HepG2 (cell line): ENCODE results near the gene EFHD2.

Experiments used
- CC2D1A ChIP-seq: sonication (generic); formaldehyde crosslinking; IDR thresholded peaks from 2 replicates; pipeline ENCODE4 v1.8.1; 2023; ENCODE audit warnings: mild to moderate bottlenecking, missing genetic modification reagents
- ERF ChIP-seq: IDR thresholded peaks from 2 replicates; pipeline ENCODE4 v1.6.1; 2018; ENCODE audit warnings: missing biosample characterization, missing genetic modification reagents
- HMG20A ChIP-seq: IDR thresholded peaks from 2 replicates; pipeline ENCODE4 v1.6.1; 2016; ENCODE audit warnings: borderline replicate concordance
- HNF4A ChIP-seq: sonication (generic); formaldehyde crosslinking; IDR thresholded peaks from 2 replicates; pipeline ENCODE4 v1.4.0; 2020; ENCODE audit warnings: missing genetic modification reagents
- NAIF1 ChIP-seq: sonication (generic); formaldehyde crosslinking; IDR thresholded peaks from 2 replicates; pipeline ENCODE4 v1.5.0; 2020; ENCODE audit warnings: mild to moderate bottlenecking, missing genetic modification reagents, borderline replicate concordance
- NFYB ChIP-seq: sonication (generic); formaldehyde crosslinking; IDR thresholded peaks from 2 replicates; pipeline ENCODE4 v1.4.0; 2020; ENCODE audit warnings: missing genetic modification reagents
- ZFP90 ChIP-seq: sonication (generic); formaldehyde crosslinking; IDR thresholded peaks from 2 replicates; pipeline ENCODE4 v1.8.0; 2022; ENCODE audit warnings: missing genetic modification reagents, mild to moderate bottlenecking, inconsistent platforms, borderline replicate concordance
- ZNF260 ChIP-seq: sonication (generic); formaldehyde crosslinking; IDR thresholded peaks from 2 replicates; pipeline ENCODE4 v1.4.0; 2020; ENCODE audit warnings: missing genetic modification reagents, low read depth, mild to moderate bottlenecking, borderline replicate concordance
- ZNF367 ChIP-seq: sonication (generic); formaldehyde crosslinking; IDR thresholded peaks from 2 replicates; pipeline ENCODE4 v1.4.0; 2020; ENCODE audit warnings: missing genetic modification reagents, borderline replicate concordance
- TF ChIP-seq, protein P1 (sequence below): sonication (generic); formaldehyde crosslinking; IDR thresholded peaks from 2 replicates; pipeline ENCODE4 v1.5.0; 2020; ENCODE audit warnings: missing genetic modification reagents
- TF ChIP-seq, protein P2 (sequence below): sonication (generic); formaldehyde crosslinking; IDR thresholded peaks from 2 replicates; pipeline ENCODE4 v1.5.0; 2020; ENCODE audit warnings: mild to moderate bottlenecking, missing genetic modification reagents, moderate library complexity
- TF ChIP-seq, protein P3 (sequence below), 2 experiments: sonication (generic) in 1 of 2; formaldehyde crosslinking in 1 of 2; IDR thresholded peaks; 2 replicates each; pipeline versions ENCODE4 v1.5.1 to v1.6.1; 2011 to 2020; ENCODE audit warnings: borderline replicate concordance in 1 of 2, low read depth in 1 of 2, low read length in 1 of 2, mild to moderate bottlenecking in 1 of 2, missing genetic modification reagents in 1 of 2, moderate library complexity in 1 of 2
- TF ChIP-seq, protein P4 (sequence below): sonication (generic); formaldehyde crosslinking; IDR thresholded peaks from 2 replicates; pipeline ENCODE4 v1.4.0; 2020; ENCODE audit warnings: missing genetic modification reagents, borderline replicate concordance
- TF ChIP-seq, protein P5 (sequence below): sonication (generic); formaldehyde crosslinking; IDR thresholded peaks from 2 replicates; pipeline ENCODE4 v1.5.0; 2020; ENCODE audit warnings: mild to moderate bottlenecking, missing genetic modification reagents, borderline replicate concordance

DNA sequence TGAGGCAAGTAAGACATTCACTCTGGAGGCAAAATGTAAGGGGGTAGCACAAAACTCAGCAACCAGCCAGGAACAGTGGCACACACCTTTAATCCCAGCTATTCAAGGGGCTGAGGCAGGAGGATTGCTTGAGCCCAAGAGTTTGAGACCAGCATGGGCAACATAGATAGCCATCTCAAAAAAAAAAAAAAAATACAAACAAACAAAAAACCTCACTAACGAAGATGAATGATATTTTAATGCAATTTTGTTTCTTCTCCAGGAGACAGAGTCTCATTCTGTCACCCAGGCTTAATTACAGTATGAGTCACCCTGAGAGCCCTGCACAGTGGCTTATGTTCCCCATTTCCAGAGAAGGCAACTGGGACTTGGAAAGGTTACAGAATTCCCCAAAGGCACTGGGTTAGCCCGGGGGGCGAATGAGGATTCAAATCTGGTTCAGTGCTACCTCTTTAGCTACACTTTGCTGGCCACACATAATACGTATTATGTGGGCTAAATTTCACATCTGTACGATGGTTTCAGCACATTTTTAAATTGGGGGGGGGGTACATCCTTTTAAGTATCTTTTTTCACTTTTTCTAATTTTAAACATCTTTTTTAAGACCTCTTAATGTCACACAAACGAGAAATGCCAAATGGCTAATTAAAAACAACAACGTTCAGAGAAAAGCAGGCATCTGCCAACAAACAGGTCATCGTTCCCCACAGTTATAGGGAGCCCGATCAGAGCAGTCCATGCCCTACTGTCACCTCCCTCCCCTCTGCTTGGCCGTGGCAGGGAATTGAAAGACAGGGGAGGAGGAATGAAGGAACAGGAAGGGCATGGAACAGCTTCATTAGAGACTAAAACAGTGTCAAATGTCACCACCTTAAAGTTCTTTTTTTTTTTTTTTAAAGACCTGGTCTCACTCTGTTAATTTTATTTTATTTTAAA is 50.4 kb downstream of the EFHD2 start:
- TF ChIP-seq, protein P1, sequence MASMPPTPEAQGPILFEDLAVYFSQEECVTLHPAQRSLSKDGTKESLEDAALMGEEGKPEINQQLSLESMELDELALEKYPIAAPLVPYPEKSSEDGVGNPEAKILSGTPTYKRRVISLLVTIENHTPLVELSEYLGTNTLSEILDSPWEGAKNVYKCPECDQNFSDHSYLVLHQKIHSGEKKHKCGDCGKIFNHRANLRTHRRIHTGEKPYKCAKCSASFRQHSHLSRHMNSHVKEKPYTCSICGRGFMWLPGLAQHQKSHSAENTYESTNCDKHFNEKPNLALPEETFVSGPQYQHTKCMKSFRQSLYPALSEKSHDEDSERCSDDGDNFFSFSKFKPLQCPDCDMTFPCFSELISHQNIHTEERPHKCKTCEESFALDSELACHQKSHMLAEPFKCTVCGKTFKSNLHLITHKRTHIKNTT (CRISPR knock-in tag), result no peak
- TF ChIP-seq, protein P2, sequence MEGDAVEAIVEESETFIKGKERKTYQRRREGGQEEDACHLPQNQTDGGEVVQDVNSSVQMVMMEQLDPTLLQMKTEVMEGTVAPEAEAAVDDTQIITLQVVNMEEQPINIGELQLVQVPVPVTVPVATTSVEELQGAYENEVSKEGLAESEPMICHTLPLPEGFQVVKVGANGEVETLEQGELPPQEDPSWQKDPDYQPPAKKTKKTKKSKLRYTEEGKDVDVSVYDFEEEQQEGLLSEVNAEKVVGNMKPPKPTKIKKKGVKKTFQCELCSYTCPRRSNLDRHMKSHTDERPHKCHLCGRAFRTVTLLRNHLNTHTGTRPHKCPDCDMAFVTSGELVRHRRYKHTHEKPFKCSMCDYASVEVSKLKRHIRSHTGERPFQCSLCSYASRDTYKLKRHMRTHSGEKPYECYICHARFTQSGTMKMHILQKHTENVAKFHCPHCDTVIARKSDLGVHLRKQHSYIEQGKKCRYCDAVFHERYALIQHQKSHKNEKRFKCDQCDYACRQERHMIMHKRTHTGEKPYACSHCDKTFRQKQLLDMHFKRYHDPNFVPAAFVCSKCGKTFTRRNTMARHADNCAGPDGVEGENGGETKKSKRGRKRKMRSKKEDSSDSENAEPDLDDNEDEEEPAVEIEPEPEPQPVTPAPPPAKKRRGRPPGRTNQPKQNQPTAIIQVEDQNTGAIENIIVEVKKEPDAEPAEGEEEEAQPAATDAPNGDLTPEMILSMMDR (CRISPR knock-in tag), result no peak
- TF ChIP-seq HNF4A (CRISPR knock-in tag) (no peak), ERF (CRISPR knock-in tag) (no peak), NAIF1 (no peak), CC2D1A (CRISPR knock-in tag) (no peak), HMG20A (CRISPR knock-in tag) (no peak), NFYB (CRISPR knock-in tag) (no peak), ZNF367 (CRISPR knock-in tag) (no peak), ZFP90 (no peak), ZNF260 (CRISPR knock-in tag) (no peak)
- TF ChIP-seq, protein P3, sequence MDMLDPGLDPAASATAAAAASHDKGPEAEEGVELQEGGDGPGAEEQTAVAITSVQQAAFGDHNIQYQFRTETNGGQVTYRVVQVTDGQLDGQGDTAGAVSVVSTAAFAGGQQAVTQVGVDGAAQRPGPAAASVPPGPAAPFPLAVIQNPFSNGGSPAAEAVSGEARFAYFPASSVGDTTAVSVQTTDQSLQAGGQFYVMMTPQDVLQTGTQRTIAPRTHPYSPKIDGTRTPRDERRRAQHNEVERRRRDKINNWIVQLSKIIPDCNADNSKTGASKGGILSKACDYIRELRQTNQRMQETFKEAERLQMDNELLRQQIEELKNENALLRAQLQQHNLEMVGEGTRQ (IDR thresholded peaks at IDR 0.05; ENCODE audit: low read depth, low read length), result no peak
- TF ChIP-seq, protein P3 (CRISPR knock-in tag; IDR thresholded peaks at IDR 0.05; ENCODE audit: borderline replicate concordance), result no peak
- TF ChIP-seq, protein P4, sequence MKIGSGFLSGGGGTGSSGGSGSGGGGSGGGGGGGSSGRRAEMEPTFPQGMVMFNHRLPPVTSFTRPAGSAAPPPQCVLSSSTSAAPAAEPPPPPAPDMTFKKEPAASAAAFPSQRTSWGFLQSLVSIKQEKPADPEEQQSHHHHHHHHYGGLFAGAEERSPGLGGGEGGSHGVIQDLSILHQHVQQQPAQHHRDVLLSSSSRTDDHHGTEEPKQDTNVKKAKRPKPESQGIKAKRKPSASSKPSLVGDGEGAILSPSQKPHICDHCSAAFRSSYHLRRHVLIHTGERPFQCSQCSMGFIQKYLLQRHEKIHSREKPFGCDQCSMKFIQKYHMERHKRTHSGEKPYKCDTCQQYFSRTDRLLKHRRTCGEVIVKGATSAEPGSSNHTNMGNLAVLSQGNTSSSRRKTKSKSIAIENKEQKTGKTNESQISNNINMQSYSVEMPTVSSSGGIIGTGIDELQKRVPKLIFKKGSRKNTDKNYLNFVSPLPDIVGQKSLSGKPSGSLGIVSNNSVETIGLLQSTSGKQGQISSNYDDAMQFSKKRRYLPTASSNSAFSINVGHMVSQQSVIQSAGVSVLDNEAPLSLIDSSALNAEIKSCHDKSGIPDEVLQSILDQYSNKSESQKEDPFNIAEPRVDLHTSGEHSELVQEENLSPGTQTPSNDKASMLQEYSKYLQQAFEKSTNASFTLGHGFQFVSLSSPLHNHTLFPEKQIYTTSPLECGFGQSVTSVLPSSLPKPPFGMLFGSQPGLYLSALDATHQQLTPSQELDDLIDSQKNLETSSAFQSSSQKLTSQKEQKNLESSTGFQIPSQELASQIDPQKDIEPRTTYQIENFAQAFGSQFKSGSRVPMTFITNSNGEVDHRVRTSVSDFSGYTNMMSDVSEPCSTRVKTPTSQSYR, result no peak
- TF ChIP-seq, protein P5, sequence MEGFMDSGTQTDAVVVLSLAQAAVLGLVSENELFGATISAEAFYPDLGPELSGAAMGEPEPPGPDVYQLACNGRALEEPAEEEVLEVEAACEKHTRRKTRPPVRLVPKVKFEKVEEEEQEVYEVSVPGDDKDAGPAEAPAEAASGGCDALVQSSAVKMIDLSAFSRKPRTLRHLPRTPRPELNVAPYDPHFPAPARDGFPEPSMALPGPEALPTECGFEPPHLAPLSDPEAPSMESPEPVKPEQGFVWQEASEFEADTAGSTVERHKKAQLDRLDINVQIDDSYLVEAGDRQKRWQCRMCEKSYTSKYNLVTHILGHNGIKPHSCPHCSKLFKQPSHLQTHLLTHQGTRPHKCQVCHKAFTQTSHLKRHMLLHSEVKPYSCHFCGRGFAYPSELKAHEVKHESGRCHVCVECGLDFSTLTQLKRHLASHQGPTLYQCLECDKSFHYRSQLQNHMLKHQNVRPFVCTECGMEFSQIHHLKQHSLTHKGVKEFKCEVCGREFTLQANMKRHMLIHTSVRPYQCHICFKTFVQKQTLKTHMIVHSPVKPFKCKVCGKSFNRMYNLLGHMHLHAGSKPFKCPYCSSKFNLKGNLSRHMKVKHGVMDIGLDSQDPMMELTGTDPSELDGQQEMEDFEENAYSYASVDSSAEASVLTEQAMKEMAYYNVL (CRISPR knock-in tag), result no peak
